Activated naive CD8-positive, alpha-beta T cell treated with anti-CD3 and anti-CD28 coated beads, Interleukin-2, amount 10 ng/mL, durations not matched to agents 7 days and 5 days (primary cell): ENCODE measurements around the gene STRADB. TPM values are rescaled to one million over a fixed set of nuclear protein-coding genes. Genes with fewer than 3 reads are reported as not detected.
"Not testable (repeated sequence)": the region's sequence is repeated elsewhere in the genome, so short reads cannot be mapped to it uniquely, and the experiment has no call there.

ENCODE experiments used
- ATAC-seq: fragments of 150-1000 bp; cut with Tn5 transposase; one replicate; pipeline ENCODE4 v1.10.0; 2021; ENCODE audit warnings: low read depth, moderate library complexity
- POLR2A ChIA-PET: fragments of 350-600 bp; sonication (Branson Sonifier 250); formaldehyde crosslinking; loops from one replicate; lab custom pipeline; 2021; ENCODE audit warnings: antibody characterized with exemption; lab: Charles Lee
- DNase-seq: peaks from one replicate; pipeline ENCODE4 v3.0.0; 2021
- H3K27ac Mint-ChIP-seq: one replicate; pipeline ENCODE4 v1.8.0; 2022; ENCODE audit warnings: mild to moderate bottlenecking, mixed read lengths
- H3K27me3 Mint-ChIP-seq: one replicate; pipeline ENCODE4 v1.8.0; 2022; ENCODE audit warnings: mild to moderate bottlenecking, moderate library complexity, mixed read lengths
- H3K36me3 Mint-ChIP-seq: one replicate; pipeline ENCODE4 v1.8.0; 2021; ENCODE audit warnings: mild to moderate bottlenecking, mixed read lengths
- H3K4me1 Mint-ChIP-seq: one replicate; pipeline ENCODE4 v1.8.0; 2021; ENCODE audit warnings: mixed read lengths
- H3K4me3 Mint-ChIP-seq: one replicate; pipeline ENCODE4 v1.8.0; 2022; ENCODE audit warnings: mild to moderate bottlenecking, moderate library complexity, mixed read lengths
- H3K9me3 Mint-ChIP-seq: one replicate; pipeline ENCODE4 v1.8.0; 2021; ENCODE audit warnings: mixed read lengths
- total RNA-seq, 2 experiments: library from RNA; stranded (reverse); gene quantifications; one replicate each; pipeline ENCODE4 v1.2.3, GENCODE V29; 2021

The STRADB gene
- total RNA-seq, 2 experiments from 2014 or later, result 24.9 to 28.9 TPM

DNA sequence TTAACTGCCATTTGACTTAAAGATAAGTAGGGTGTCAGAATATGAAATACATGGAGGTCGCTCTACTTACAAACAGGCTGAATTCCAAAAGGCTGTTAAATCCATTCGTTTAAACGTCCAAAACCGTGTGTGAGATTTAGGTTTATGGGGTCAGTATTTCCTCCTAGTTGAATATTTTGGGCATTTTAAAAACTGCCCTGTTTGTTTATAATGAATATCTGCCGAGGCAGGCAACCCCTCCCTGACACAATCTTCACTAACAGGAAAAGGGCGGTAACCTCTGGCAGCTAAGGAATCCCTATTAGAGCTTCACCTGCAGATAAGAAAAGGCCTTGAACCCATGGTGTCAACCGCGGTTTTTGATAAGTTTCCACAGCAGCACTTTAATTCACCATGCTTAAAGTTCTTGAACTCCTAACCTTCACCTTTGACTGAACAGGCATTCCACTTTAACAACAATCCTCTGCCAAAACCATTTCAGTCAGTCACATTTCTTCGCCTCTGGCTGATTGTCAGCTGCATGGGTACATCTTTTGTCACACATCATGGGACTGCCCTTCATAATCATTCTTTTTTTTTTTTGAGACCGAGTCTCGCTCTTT, 18.0 kb upstream of the STRADB start:
- POLR2A ChIA-PET, result interaction anchor here (1.2 to 4.3 kb wide), 4 partner anchors 12 to 28 kb away, joined by 3 to 19 read pairs (median 5); partner anchors contain the start of genes STRADB and TRAK2
- Mint-ChIP-seq H3K9me3 (peaks cover 7% of the 10 kb centered on the region), H3K4me3 (peak overlapping the region; percentile 31), H3K27me3 (no peaks in the 10 kb centered on the region), H3K36me3 (peaks cover 43% of the 10 kb centered on the region), H3K27ac (peak overlapping the region; percentile 10), H3K4me1 (peaks cover 33% of the 10 kb centered on the region)
- DNase-seq (no peak), ATAC-seq (no peak)

GRCh38 chr2:201436141-201436540, 15.4 kb upstream of the STRADB start:
- H3K4me1 Mint-ChIP-seq, result peaks cover 33% of the 10 kb centered on the region
- no peaks in the 10 kb centered on the region for H3K9me3 Mint-ChIP-seq
- H3K36me3 Mint-ChIP-seq, result peaks cover 31% of the 10 kb centered on the region
- POLR2A ChIA-PET, result interaction anchor here (1.4 to 2.3 kb wide), 2 partner anchors 10 to 15 kb away, joined by 3 to 6 read pairs; partner anchors contain the start of genes STRADB and TRAK2
- H3K4me3 Mint-ChIP-seq, result no peak overlapping the region
- ATAC-seq (no peak), DNase-seq (no peak)
- no peaks in the 10 kb centered on the region for H3K27me3 Mint-ChIP-seq
- H3K27ac Mint-ChIP-seq, result no peak overlapping the region

GRCh38 chr2:201439336-201439922, 12.1 kb upstream of the STRADB start:
- not testable (repeated sequence) for H3K9me3 Mint-ChIP-seq, H3K27ac Mint-ChIP-seq, H3K27me3 Mint-ChIP-seq, H3K4me3 Mint-ChIP-seq, DNase-seq, ATAC-seq
- Mint-ChIP-seq H3K36me3 (peaks cover 29% of the 10 kb centered on the region), H3K4me1 (peaks cover 12% of the 10 kb centered on the region)
- POLR2A ChIA-PET, result interaction anchor here (0.6 to 1.5 kb wide), 3 partner anchors 12 to 333 kb away, joined by 4 to 6 read pairs (median 5); partner anchors contain the start of genes STRADB and TRAK2

DNA sequence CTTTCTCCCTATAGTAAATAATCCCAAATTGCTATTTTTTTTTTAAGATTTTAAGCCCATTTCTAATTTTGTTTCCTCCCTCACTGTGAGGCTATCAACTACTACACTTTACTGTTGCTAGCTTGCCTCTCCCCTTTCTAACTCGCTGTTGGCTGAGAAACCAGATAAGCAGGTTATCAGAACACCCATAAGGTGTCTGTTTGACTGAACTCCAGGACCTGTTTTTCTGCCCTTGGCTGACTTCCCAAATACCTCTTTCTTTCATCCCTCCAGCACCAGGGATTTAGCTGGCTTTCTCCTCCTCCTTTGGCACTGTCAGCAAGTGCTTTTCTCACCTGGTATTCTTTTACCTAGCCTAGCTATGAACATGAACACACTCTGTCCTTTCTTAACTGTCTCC, 11.4 kb upstream of the STRADB start:
- Mint-ChIP-seq H3K4me3 (no peak overlapping the region), H3K27me3 (no peaks in the 10 kb centered on the region), H3K4me1 (peaks cover 9% of the 10 kb centered on the region), H3K36me3 (peaks cover 31% of the 10 kb centered on the region), H3K27ac (no peak overlapping the region), H3K9me3 (no peaks in the 10 kb centered on the region)
- POLR2A ChIA-PET, result interaction anchor here (0.6 to 1.5 kb wide), 2 partner anchors 11 to 198 kb away, joined by 5 to 6 read pairs; partner anchors contain the start of genes STRADB and TRAK2
- ATAC-seq (no peak), DNase-seq (no peak)

GRCh38 chr2:201441409-201441808, 10.1 kb upstream of the STRADB start:
- DNase-seq (no peak), ATAC-seq (no peak)
- no peaks in the 10 kb centered on the region for H3K27me3 Mint-ChIP-seq
- H3K36me3 Mint-ChIP-seq, result peaks cover 33% of the 10 kb centered on the region
- no peak overlapping the region for H3K4me3 Mint-ChIP-seq
- no peaks in the 10 kb centered on the region for H3K9me3 Mint-ChIP-seq
- no peak overlapping the region for H3K27ac Mint-ChIP-seq
- POLR2A ChIA-PET, result interaction anchor here (0.7 kb wide), 1 partner anchor 37 kb away, joined by 3 read pairs; no protein-coding TSS in a partner anchor
- peaks cover 14% of the 10 kb centered on the region for H3K4me1 Mint-ChIP-seq

DNA sequence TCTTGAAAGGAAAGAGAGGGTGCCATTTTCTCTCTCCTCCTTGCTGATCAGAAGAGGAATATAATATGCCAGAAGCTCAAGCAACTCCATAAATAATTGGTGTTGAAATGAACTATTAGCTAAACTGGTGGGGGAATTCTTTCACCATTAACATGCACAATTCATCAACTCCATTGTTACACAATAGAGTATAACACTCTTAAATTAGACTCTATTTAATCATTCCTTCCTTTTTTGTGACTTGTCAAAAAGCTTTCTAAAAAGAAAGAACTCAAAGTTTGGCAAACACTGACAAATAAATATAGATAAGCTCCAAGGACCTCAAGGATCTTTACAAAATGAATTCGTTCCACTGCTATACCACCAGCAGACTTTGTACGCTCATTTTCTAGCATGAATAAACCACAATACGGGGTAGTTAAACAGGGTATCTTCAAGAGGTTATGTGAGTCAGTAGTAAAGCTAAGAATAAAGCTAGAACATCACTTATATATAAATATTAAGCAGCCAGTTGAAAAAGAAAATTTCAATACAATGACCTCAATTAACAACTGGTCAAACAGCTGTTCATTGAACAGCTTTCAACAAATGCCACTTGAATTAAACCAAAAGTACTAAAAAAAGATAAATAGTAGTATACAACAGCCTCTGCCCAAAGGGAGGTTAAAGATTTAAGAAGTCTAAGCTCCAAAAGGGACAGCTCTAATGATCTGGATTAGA, 6.6 kb upstream of the STRADB start:
- H3K27me3 Mint-ChIP-seq, result no peaks in the 10 kb centered on the region
- H3K4me3 Mint-ChIP-seq, result no peak overlapping the region
- peaks cover 19% of the 10 kb centered on the region for H3K36me3 Mint-ChIP-seq
- H3K9me3 Mint-ChIP-seq, result no peaks in the 10 kb centered on the region
- peaks cover 38% of the 10 kb centered on the region for H3K4me1 Mint-ChIP-seq
- no peak for DNase-seq
- ATAC-seq, result no peak
- no peak overlapping the region for H3K27ac Mint-ChIP-seq
- POLR2A ChIA-PET, result interaction anchor here (0.6 to 1.4 kb wide), 3 partner anchors 11 to 306 kb away, joined by 4 to 7 read pairs (median 6); no protein-coding TSS in a partner anchor

GRCh38 chr2:201447086-201447485, 4.5 kb upstream of the STRADB start:
- H3K9me3 Mint-ChIP-seq, result no peaks in the 10 kb centered on the region
- peak overlapping the region; percentile 89 for H3K27ac Mint-ChIP-seq
- peaks cover 9% of the 10 kb centered on the region for H3K36me3 Mint-ChIP-seq
- H3K4me3 Mint-ChIP-seq, result peak overlapping the region; percentile 81
- H3K4me1 Mint-ChIP-seq, result peaks cover 36% of the 10 kb centered on the region
- no peaks in the 10 kb centered on the region for H3K27me3 Mint-ChIP-seq
- POLR2A ChIA-PET, result interaction anchor here (0.5 to 2.8 kb wide), 10 partner anchors 12 to 734 kb away, joined by 3 to 13 read pairs (median 4); partner anchors contain the start of genes CASP8 and TMEM237
- ATAC-seq (no peak), DNase-seq (no peak)

DNA sequence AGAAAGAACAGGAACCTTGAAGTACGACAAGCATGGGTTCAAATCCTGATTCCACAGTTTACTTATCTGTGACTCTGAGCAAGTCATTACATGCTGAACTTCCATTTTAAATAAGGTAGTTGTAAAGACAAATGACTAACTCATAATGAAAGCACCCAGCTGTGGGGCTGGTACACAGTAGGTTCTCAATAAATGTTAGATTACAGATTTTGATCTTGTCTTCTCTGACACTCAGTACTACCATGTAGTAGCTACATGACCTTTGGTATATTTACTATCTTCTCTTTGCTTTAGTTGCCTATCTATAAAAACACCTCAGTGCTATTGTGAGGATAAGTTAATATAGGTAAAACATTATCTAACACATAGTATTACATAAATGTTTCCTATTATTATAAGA, 3.5 kb upstream of the STRADB start:
- Mint-ChIP-seq H3K4me1 (peaks cover 40% of the 10 kb centered on the region), H3K27me3 (no peaks in the 10 kb centered on the region), H3K36me3 (peaks cover 9% of the 10 kb centered on the region), H3K27ac (peak overlapping the region; percentile 89), H3K4me3 (peak overlapping the region; percentile 81), H3K9me3 (no peaks in the 10 kb centered on the region)
- no peak for ATAC-seq
- no peak for DNase-seq
- POLR2A ChIA-PET, result interaction anchor here (1.1 to 2.8 kb wide), 4 partner anchors 13 to 332 kb away, joined by 3 to 13 read pairs (median 8); partner anchors contain the start of genes ALS2 and CASP8

DNA sequence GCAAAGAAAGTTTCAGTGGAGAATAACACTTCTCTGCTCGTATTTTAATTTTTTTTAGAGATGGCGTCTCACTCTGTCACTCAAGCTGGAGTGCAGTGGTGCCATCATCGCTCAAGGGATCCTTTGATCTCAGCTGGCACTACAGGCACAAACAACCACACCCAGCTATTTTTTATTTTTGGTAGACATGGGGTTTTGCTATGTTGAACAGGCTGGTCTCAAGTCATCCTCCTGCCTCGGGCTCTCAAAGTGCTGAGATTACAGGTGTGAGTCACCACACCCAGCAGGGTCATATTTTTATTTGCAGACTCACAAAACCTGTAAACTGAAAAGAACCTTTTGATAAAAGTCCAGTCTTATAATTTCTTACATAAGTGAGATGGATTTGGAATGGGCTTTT, 2.8 kb upstream of the STRADB start:
- DNase-seq, result no peak
- H3K9me3 Mint-ChIP-seq, result no peaks in the 10 kb centered on the region
- POLR2A ChIA-PET, result interaction anchor here (0.7 to 2.8 kb wide), 4 partner anchors 35 to 332 kb away, joined by 3 to 13 read pairs (median 4); partner anchors contain the start of gene ALS2
- H3K27me3 Mint-ChIP-seq, result no peaks in the 10 kb centered on the region
- no peak for ATAC-seq
- H3K4me3 Mint-ChIP-seq, result peak overlapping the region; percentile 81
- H3K4me1 Mint-ChIP-seq, result peaks cover 46% of the 10 kb centered on the region
- peaks cover 9% of the 10 kb centered on the region for H3K36me3 Mint-ChIP-seq
- H3K27ac Mint-ChIP-seq, result peak overlapping the region; percentile 89

DNA sequence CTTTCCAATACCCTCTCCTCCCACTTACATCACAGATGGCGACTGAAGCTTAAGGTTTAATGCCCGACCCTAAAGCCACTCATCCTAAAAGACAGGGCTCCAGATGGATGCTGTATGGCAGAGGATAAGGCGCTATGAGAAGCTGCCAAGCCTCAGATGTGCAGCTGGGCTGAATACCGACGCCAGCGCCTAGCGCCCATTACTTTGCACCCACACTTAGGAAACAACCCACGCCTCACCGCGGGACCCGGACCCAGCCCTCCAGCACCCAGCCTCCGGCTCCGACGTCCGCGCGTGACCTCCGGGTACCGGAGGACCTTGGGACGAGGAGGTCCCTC, 617 bp upstream of the STRADB start:
- peaks cover 9% of the 10 kb centered on the region for H3K36me3 Mint-ChIP-seq
- peak overlapping the region; percentile 94 for H3K27ac Mint-ChIP-seq
- peaks cover 45% of the 10 kb centered on the region for H3K4me1 Mint-ChIP-seq
- H3K4me3 Mint-ChIP-seq, result peak overlapping the region; percentile 81
- DNase-seq (no peak), ATAC-seq (peak; percentile 16)
- no peaks in the 10 kb centered on the region for H3K27me3 Mint-ChIP-seq
- POLR2A ChIA-PET, result interaction anchor here (0.6 to 3.3 kb wide), 23 partner anchors 11 to 586 kb away, joined by 3 to 31 read pairs (median 5); partner anchors contain the start of genes ALS2, CASP8, CLK1 and NIF3L1
- no peaks in the 10 kb centered on the region for H3K9me3 Mint-ChIP-seq

DNA sequence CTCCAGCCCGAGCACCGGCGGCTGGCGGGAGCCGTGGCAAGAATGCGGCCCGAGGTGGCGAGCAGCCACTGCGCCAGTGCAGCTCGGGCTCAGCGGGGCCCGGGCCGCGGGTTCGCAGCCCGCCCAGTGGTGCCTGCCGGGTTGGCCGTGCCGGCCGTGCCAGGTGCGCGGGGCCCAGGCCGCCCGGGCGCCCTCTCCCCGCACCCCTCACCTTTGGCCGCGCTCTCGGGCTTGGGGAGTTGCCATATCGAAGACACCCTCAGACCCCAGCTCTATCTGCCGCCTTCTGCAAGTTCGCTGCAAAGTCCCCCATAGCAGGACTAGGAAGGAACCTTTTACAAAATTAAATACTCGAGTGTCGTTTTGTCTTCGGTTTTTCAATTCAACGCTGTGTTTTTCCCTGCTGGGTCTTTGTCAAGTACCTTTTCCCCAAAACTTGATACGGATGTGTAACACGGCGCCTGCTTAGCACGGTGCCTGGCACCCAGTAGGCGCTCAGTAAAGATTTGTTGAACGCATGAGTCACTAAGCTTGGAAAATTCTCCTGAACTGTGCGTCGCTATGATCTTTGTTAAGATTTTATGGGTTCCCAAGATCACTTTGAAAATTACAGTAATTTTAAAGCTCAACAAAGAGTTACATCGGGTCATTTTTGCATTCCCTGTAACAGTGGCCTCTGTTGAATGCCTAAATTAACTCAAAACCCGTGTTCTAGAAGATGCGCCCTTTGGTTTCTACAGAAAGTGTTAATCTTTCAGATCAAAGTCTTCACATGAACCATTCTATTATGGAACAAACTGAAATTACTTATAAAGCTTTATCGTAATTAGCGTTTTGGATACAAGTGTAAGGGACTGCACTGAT, 750 bp downstream of the STRADB start:
- POLR2A ChIA-PET, result interaction anchor here (0.7 to 3.3 kb wide), 19 partner anchors 12 to 563 kb away, joined by 3 to 31 read pairs (median 5); partner anchors contain the start of genes ALS2, CASP8, NIF3L1 and TMEM237
- peak overlapping the region; percentile 88 for H3K4me3 Mint-ChIP-seq
- peaks cover 7% of the 10 kb centered on the region for H3K36me3 Mint-ChIP-seq
- no peaks in the 10 kb centered on the region for H3K27me3 Mint-ChIP-seq
- ATAC-seq (peak; percentile 21), DNase-seq (no peak)
- H3K9me3 Mint-ChIP-seq, result no peaks in the 10 kb centered on the region
- peak overlapping the region; percentile 83 for H3K27ac Mint-ChIP-seq
- peaks cover 33% of the 10 kb centered on the region for H3K4me1 Mint-ChIP-seq
